CD4-positive, alpha-beta T cell treated with Interleukin-21 for 1 hour (primary cell): Measurements from ENCODE around the gene COX19.
"Not testable (repeated sequence)": the region's sequence is repeated elsewhere in the genome, so short reads cannot be mapped to it uniquely, and the experiment has no call there.

Source experiments
- DNase-seq: peaks from one replicate; pipeline ENCODE4 v3.0.0-alpha.2; 2020

COX19 gene

GRCh38 chr7:959271-959670, 16.1 kb downstream of the COX19 start:
- DNase-seq = no peak

DNA sequence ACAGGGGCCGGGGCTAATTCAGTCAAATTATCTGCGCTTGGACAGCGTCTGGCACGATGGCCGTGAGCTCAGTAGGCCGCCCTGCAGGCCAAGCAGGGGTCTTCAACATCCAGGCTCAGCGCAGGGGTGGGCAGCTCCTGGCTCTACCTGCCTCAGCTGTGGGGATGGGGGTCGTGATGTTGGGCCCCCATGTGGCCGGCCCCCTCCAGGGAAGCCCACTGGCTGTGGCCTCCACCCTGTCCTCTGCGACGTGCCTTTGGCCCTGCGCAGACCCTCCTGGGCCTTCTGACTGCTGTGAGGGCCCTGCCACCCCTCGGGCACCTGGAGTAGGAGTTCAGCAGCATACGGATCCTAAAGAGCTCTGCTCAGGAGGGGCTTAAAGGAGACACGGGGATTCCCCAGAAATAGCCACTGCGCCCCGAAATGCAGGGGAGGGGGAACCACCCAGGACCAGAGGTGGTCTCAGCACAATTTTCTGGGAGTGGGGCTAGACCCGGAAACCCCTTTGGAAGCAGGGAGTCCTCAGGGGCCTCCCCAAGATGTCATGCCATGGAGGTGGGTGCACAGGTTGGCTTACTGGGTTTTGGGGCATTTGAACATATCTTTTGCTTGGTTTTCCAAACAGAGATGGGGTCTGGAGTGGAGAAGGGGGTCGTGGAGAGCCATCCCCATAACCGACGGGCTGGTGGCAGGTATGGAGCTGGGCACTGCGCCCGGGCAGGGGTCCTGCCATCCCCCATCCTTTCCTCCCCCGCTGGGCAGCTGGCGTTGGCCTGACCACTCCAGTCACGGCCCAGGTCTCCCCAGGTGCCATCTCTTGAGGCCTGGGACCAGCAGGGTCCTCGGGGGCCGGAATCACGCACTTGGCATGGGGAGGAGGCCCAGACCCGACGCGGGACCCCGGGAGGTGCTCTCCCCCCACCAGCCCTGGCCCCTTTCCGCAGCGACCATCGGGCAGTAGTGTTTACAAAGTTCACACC, 16.8 kb downstream of the COX19 start:
- DNase-seq = no peak

- DNase-seq = no peak
These were observed 17.7 kb downstream of the COX19 start for GRCh38 chr7:957418-958220.

- no peak for DNase-seq
These were observed 19.3 kb downstream of the COX19 start for GRCh38 chr7:956031-956430.

GRCh38 chr7:954330-955238, 20.8 kb downstream of the COX19 start, which contains the start of gene ADAP1:
TSS of gene ADAP1 (minus strand) at chr7:954680. CDS start at chr7:954477, 203 bp downstream.
- peak; percentile 66 for DNase-seq

- DNase-seq = peak; percentile 37
These were observed 21.6 kb downstream of the COX19 start for GRCh38 chr7:953547-954327.

DNA sequence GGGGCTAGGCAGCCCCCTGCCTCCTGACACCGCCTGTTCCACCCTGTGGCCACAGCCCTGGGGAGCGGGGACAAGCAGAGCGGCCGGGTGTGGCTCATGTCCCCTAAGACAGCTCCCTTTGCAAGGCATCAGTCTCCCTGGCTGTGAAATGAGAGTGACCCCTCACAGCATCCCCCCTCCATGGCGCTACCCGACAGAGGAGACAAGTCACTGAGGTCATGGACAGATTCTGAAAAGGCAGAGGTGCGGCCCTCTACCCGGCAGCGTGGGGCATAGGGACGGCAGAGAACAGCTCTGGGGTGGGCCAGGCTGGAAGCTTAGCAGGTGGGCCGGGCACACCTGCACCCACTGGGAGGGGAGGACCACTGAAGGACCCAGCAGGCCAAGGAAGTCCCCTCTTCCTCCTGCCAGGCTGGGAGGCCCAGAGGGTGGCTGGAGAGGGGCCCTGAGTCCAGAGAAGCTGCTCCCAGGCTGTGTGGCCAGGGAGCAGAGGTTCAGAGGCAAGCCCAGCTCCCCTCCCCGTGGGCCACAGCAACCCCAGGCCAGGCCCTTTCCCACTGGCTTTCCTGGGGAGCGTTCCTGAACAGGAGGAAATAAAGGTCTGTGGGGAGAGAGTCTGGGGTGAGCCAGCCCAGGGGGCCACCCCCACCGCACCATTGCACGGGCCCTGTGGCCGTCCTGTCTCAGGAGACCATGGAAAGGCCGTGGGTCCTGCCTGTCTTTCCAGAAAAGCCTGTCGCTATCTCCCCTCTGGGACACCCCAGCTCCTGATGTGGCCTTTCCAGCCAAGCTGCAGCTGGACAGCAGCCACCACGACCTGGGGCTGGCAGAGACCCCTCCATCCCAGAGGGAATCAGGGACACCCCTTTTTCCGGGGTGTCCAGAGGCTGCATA, 22.6 kb downstream of the COX19 start:
- DNase-seq = no peak

GRCh38 chr7:951881-952547, 23.3 kb downstream of the COX19 start:
- DNase-seq = no peak

DNA sequence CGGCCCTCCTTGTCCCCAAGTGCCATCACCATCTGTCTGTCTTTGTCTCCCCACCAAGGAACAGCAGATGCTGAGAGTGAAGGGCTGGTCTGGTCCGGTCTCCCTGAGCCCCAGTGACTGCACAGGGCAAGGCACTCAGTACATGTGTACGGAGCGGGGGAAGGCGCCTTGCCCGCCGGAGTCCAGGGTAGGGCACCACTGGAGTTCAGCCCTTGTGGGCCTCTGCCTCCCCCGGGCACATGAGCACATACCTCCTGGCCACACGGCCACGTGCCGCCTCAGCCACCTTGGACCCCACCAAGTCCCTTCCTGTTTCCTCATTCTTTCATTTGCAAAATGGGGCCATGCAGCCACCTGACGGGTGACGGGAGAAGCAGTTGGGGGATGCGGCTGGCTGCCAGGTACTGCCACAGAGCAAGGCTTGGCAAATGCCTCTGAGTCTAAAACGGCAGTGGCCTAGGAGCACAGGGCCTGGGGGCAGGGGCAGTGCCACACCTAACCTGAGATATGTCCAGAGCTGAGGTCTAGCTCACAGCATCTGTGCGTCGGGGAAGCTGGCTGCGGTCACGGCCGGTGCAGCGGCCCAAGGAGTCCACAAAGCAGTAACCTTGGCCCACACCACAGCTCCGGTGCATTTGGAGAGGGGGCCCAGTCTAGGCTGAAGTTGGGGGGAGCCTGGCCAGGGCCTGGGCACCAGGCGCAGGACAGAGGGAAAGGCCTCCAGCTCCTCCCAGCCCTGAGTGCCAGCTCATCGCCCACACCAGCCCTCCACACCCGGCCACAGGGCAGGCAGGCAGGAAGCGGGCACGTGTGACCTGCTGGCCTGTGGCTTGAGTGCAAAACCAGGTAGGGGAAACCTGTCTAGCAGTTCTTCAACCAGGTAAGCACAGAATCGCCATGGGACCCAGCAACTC, 26.1 kb downstream of the COX19 start:
- DNase-seq = no peak

- DNase-seq = no peak
These were observed 27.7 kb downstream of the COX19 start for GRCh38 chr7:947391-948210.

DNA sequence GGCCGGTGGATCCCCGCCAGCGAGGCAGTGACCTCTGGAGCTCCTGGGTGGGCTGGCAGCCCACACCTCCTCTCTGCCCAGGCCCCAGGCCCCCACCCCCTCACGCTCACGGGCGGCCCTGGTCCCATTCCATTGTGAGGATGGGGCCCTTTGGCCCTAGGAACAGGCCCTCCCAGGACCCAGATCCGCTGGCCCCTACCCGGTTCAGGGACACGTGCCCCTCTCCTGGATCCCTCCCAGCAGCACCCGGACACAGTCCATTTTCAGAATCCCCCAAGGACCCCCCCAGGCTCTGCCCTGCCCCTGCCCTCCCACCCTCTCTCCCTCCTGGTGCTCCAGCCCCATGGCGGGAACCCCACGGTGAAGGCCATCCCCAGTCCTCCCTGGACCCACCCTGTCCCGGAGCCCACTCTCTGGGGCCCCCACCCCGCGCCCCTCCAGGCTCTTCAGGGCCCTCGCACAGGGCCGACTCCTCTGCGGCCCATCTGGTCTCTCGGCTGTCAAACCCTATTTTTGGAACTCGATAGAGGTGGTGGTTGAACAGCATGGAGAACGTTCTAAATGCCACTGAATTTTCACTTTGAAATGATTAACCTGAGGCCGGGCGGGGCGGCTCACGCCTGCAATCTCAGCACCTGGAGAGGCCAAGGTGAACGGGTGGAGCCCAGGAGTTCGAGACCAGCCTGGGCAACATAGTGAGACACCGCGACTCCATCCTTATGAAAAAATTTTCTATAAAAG, 28.9 kb downstream of the COX19 start:
- no peak for DNase-seq

DNA sequence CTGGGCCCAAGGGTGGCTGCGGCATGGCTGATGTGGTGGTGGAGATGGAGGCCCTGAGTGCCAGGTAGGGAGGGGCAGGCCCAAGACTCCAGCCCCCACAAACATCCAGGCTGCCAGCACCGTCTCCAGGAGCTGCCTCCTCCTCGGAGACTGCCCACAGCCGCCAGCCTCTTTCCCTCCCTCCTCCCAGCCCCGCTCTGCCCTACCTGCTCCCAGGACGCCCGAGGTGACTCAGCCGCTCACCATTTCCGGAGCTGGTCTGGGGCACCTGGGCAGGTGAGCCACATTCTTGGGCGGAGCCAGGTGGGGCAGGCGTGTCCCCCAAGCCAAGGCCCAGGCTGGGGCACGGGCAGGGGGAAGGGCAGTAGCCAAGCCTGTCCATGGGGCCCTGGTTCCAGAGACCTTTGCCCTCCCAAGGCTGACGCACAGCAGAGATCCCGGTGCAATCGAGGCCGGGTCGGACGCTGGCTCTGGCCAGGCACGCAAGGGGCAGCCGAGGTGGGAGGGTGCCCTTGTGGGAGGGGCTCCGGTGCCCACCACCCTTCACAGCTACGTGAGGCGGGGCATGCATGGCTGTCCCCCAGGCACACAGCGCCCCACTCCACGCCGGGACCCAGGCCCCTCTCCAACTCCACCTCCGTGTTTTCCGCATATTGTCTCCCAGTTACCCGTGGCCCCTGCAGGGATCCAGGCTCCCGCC, 29.6 kb downstream of the COX19 start:
- DNase-seq = no peak

DNA sequence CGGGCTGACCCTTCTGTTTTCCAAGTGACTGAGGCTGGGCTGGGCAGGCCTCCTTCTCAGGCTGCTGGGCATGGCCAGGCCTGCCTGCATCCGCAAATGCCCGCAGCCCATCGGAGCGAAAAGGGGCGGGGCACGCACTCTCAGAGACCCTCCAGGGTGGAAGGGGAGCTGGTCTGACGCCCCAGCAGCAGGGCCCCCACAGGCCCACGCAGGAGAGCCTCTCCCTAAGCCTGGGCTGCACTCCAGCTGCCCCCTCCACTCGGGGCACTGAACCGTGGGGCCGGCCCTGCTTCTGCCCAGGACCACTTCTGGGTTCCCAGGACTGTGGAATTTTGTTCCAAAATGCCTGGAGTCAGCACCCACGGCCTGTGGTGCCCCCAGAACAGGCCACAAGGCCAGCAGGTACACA, 30.2 kb downstream of the COX19 start:
- DNase-seq = no peak

DNA sequence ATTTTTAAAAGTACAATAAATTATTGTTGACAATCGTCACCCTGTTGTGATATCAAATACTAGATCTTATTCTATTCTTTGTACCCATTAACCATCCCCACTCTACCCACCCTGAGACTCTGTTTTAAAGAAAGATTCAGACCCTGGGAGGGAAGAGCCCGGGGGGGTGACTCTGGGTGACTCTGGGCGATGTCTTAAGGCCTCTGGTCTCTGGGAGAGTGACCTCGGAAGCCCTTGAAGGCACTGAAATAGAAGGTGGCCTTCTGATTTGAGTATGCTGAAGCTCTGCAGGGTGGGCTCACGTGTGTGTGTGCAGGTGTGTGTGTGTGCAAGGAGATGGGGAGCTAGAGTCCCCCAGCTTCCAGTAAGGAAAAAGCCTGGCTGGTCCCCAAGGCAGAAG, 30.6 kb downstream of the COX19 start:
- no peak for DNase-seq

DNA sequence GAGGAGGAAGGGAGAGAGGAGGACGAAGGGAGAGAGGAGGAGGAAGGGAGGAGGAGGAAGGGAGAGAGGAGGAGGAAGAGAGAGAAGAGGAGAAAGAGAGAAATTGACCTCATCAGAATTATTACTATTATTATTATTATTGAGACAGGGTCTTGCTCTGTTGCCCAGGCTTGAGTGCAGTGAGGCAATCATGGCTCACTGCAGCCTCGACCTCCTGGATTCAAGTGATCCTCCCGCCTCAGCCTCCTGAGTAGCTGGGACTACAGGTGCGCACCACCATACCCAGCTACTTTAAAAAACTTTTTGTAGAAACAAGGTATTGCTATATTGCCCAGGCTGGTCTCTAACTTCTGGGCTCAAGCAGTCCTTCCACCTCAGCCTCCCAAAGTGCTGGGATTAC, 31.6 kb downstream of the COX19 start:
- DNase-seq = not testable (repeated sequence)

GRCh38 chr7:940599-941408, 34.5 kb downstream of the COX19 start:
- no peak for DNase-seq
